D721Med (cell line): ENCODE measurements around the gene GNAL.
"Not testable (repeated sequence)": the region's sequence is repeated elsewhere in the genome, so short reads cannot be mapped to it uniquely, and the experiment has no call there.

Experiments used
- DNase-seq: peaks from one replicate; pipeline ENCODE4 v3.0.0; 2011; ENCODE audit warnings: low spot score; ENCODE audit not compliant: insufficient read length
- FAIRE-seq: peaks from 2 replicates; lab custom pipeline; 2011; peaks lifted over from hg19 to GRCh38; lab: Jason Lieb, UNC
- TF ChIP-seq, protein P1 (sequence below): IDR thresholded peaks from 2 replicates; pipeline ENCODE4 v1.5.1; 2012; ENCODE audit warnings: mild to moderate bottlenecking, control low read depth; ENCODE audit not compliant: insufficient read depth; ENCODE audit errors: missing control alignments

The GNAL gene

DNA sequence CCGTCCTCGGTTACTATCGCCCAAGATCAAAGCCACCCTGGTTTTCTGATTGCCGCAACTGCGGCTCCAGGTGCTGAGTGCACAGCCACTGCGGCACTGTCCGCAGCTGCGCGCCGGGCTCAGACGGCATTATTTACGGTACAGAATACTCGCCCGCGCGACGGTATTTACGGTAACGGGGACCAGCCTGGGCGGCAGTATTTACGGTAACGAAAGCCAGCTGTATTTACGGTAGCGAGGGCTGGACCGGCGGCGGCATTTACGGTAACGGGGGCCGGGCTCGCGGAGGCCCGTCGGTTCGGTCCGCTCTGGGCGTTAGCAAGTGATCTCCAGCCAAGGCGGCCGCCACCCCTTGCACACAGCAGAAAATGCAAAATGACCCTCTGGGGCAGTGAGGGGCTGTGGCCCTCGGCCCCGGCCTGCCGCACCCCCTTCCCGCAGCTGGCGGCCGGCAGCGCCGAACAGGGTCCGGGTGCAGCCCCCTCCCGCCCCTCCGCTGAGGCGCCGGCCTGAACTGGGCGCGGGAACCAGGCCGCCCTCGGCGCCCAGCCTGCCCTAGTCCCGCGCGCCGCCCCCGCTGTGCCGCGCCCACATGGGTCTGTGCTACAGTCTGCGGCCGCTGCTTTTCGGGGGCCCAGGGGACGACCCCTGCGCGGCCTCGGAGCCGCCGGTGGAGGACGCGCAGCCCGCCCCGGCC is at the start of gene GNAL:
GNAL (plus strand) TSS at position 293 of the 697 bp plus-strand sequence; CDS start at position 593, 300 bp downstream.
- TF ChIP-seq, protein P1, sequence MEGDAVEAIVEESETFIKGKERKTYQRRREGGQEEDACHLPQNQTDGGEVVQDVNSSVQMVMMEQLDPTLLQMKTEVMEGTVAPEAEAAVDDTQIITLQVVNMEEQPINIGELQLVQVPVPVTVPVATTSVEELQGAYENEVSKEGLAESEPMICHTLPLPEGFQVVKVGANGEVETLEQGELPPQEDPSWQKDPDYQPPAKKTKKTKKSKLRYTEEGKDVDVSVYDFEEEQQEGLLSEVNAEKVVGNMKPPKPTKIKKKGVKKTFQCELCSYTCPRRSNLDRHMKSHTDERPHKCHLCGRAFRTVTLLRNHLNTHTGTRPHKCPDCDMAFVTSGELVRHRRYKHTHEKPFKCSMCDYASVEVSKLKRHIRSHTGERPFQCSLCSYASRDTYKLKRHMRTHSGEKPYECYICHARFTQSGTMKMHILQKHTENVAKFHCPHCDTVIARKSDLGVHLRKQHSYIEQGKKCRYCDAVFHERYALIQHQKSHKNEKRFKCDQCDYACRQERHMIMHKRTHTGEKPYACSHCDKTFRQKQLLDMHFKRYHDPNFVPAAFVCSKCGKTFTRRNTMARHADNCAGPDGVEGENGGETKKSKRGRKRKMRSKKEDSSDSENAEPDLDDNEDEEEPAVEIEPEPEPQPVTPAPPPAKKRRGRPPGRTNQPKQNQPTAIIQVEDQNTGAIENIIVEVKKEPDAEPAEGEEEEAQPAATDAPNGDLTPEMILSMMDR, result no peak
- FAIRE-seq (no peak), DNase-seq (no peak)

DNA sequence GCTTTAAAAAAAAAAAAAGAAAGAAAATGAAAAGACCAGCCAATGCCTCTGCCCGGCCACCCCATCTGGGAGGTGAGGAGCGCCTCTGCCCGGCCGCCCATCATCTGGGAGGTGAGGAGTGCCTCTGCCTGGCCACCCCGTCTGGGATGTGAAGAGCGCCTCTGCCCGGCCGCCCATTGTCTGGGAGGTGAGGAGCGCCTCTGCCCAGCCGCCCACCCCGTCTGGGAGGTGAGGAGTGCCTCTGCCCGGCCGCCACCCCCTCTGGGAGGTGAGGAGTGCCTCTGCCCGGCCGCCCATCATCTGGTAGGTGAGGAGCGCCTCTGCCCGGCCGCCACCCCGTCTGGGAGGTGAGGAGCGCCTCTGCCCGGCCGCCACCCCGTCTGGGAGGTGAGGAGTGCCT is 41.8 kb upstream of the GNAL start:
- not testable (repeated sequence) for FAIRE-seq, DNase-seq

DNA sequence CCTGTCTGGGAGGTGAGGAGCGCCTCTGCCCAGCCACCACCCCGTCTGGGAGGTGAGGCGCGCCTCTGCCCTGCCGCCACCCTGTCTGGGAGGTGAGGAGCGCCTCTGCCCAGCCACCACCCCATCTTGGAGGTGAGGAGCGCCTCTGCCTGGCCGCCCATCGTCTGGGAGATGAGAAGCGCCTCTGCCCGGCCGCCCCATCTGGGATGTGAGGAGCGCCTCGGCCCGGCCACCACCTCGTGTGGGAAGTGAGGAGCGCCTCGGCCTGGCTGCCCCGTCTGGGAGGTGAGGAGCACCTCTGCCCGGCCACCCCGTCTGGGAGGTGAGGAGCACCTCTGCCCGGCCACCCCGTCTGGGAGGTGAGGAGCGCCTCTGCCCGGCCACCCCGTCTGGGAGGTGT is 41.3 kb upstream of the GNAL start:
- not testable (repeated sequence) for DNase-seq, FAIRE-seq

DNA sequence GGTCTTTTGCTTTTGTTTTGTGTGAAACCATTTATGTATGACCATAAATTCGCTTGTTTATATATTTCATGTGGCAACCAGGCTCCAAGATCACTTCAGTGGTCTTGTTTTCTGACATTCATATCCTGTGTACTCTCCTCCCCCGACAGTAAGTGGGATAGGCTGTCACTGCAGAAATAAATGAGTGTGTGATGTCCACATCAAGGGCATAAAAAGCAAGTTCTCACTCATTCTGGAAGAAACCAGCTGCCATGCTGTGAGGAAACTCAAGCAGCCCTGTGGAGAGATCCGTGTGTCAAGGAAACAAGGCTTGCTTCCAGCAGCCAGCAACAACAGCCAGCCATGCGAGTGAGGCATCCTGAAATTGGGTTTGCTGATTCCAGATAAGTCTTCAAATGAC is 39.2 kb upstream of the GNAL start:
- no peak for FAIRE-seq

GRCh38 chr18:11651899-11652298 is 37.2 kb upstream of the GNAL start:
- FAIRE-seq (no peak), DNase-seq (no peak)
- TF ChIP-seq, protein P1, result no peak

More for the DNA sequence above, 39.2 kb upstream of the GNAL start:
- TF ChIP-seq, protein P1, result no peak
- DNase-seq, result no peak

DNA sequence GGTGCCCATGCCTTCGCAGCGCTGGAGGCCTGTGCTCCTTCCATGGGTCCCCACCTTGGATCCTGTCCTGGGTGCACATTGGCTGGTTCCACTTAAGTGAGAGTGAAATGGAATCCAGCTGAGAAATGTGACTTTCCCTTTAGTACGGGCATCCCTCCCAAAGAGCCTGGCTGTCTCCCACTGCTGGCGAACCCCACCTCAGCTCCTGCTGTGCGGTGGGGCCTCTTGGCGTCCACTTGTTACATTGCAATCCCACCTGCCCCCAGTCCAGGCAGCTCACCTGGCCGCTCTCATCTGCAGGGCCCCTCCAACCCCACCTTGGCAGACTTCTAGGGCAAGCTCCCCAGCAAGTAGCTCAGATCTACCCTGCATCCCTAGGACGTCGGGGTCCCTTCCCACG is 35.5 kb upstream of the GNAL start:
- TF ChIP-seq, protein P1, result no peak
- no peak for FAIRE-seq

DNA sequence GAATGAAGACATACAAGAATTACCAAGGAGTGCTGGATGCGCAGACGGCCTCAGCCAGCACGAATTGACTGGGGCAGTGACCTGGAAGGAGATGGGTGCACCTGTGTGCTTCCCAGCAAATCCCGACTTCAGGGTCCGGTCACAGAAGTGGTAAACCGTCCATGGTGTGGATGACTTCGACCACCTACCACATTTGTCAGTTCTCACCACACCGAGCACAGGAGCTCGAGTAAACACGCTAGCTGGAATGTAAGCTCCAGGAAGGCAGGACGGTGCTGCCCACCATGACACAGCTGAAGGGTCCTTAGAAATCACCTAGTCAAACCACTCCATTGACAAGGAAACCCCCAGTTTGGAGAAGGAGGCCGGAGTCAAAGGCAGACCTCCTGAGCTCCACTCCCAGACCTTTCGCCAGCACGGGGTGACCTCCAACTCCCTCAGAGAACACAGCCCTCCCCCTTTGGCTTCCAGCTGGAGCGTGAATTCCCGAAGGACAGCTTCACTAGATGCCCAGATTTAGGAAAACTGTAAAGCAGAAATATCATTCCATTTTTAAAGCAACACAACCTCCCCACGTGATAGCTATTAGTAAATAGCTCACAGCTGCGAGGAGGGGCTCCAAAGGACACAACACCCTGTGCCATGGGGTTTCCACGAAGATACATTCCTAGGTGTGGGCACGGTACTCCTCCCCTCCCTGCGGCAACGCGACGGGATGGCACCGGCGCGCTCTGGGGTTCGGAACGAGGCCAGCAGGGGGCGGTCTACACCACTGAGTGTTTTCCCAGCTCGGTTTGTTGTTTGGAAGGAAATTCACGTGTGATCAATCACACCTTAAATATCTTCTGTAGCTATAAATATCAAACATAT is 34.1 kb upstream of the GNAL start:
- TF ChIP-seq, protein P1, result peak; percentile 50
- DNase-seq, result peak; percentile 31
- FAIRE-seq, result no peak

More for the DNA sequence above, 35.5 kb upstream of the GNAL start:
- DNase-seq, result no peak

GRCh38 chr18:11655606-11655932 is 33.5 kb upstream of the GNAL start:
- DNase-seq (no peak), FAIRE-seq (no peak)
- TF ChIP-seq, protein P1, result no peak
